WI38 (cell line): ENCODE results near the gene IFI16.
"Not testable (repeated sequence)": the region's sequence is repeated elsewhere in the genome, so short reads cannot be mapped to it uniquely, and the experiment has no call there.

Experiments used
- H3K4me3 ChIP-seq: 2 replicates; pipeline ENCODE4 v1.5.1; 2011; ENCODE audit warnings: low read depth, mild to moderate bottlenecking, control low read depth, low read length
- TF ChIP-seq, protein P1 (sequence below): IDR thresholded peaks from 2 replicates; pipeline ENCODE4 v1.5.1; 2012; ENCODE audit warnings: low read depth, mild to moderate bottlenecking, control low read depth, low read length

The IFI16 gene

DNA sequence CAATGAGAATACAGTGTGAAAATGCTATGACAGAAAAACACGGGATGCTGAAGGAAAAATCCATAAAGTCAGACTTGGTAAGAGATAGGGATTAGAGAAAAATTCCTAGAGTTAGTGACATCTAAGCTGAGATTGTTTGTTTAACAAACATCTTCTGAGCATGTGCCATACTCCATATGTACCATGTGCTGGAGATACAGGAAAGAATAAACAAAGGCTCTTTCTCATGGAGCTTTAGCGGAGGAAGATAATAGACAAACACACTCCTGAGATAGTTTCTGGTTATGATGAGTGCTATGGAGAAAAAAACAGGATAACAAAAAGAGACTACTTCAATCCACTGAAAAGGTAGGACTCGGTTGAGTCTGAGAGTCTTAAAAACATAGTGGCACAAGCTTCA, 88.9 kb downstream of the IFI16 start:
- H3K4me3 ChIP-seq = no peak overlapping the region
- TF ChIP-seq, protein P1, sequence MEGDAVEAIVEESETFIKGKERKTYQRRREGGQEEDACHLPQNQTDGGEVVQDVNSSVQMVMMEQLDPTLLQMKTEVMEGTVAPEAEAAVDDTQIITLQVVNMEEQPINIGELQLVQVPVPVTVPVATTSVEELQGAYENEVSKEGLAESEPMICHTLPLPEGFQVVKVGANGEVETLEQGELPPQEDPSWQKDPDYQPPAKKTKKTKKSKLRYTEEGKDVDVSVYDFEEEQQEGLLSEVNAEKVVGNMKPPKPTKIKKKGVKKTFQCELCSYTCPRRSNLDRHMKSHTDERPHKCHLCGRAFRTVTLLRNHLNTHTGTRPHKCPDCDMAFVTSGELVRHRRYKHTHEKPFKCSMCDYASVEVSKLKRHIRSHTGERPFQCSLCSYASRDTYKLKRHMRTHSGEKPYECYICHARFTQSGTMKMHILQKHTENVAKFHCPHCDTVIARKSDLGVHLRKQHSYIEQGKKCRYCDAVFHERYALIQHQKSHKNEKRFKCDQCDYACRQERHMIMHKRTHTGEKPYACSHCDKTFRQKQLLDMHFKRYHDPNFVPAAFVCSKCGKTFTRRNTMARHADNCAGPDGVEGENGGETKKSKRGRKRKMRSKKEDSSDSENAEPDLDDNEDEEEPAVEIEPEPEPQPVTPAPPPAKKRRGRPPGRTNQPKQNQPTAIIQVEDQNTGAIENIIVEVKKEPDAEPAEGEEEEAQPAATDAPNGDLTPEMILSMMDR = no peak

DNA sequence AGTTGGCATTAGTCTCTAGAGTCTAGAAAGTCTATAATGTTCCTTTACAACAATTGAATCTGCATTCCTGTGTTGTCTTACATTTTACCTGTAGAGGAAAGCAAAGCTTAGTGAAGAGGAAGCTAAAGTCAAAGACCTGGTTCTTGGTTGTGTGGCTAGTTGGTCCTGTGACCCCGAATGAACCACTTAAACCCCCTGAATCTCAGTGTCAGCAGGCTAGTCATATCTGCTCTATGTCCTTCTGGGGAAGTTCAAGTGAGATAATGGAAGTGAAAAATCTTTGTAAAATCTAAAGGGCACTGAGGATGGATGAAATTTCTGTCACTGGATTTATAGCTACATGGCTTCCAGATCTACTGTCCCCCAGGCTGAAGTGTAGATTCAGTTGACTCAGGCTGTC, 90.9 kb downstream of the IFI16 start:
- TF ChIP-seq, protein P1 = no peak

DNA sequence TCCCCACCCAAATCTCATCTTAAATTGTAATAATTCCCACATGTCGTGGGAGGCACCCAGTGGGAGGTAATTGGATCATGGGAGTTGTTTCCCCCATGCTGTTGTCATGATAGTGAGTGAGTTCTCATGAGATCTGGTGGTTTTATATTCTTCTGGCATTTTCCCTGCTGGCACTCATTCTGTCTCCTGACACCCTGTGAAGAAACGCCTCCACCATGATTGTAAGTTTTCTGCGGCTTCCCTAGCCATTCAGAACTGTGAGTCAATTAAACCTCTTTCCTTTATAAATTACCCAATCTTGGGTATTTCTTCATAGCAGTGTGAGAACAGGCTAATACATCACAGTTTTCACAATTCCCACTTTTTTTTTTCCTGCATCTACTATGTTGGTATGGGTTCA, 93.3 kb downstream of the IFI16 start:
- H3K4me3 ChIP-seq = not testable (repeated sequence)

More for the DNA sequence above, 90.9 kb downstream of the IFI16 start:
- H3K4me3 ChIP-seq = no peak overlapping the region
